Trophoblast cell (in vitro differentiated cells and primary cell): Measurements from ENCODE around the gene STRIP1.
A peak's percentile ranks its signal among the peaks of the same experiment; 100 is the strongest.

Experiments
- DNase-seq, 2 donors: peaks; one replicate each; pipeline ENCODE4 v3.0.0-alpha.2; 2016
- H2AFZ ChIP-seq: 2 replicates; pipeline ENCODE4 v1.6.1; 2013; ENCODE audit warnings: low read length, moderate library complexity, mild to moderate bottlenecking; ENCODE audit not compliant: insufficient read depth, poor library complexity
- H2AK5ac ChIP-seq: 2 replicates; pipeline ENCODE4 v1.6.1; 2013; ENCODE audit warnings: mild to moderate bottlenecking, low read length
- H2BK120ac ChIP-seq: 2 replicates; pipeline ENCODE4 v1.6.1; 2013; ENCODE audit warnings: low read length, mild to moderate bottlenecking, moderate library complexity; ENCODE audit not compliant: insufficient read depth, poor library complexity
- H2BK12ac ChIP-seq: 2 replicates; pipeline ENCODE4 v1.6.1; 2013; ENCODE audit warnings: mild to moderate bottlenecking, low read length, moderate library complexity
- H2BK5ac ChIP-seq: 2 replicates; pipeline ENCODE4 v1.6.1; 2013; ENCODE audit warnings: low read length, low read depth, moderate library complexity, mild to moderate bottlenecking; ENCODE audit not compliant: poor library complexity
- H3K14ac ChIP-seq: 2 replicates; pipeline ENCODE4 v1.6.1; 2013; ENCODE audit warnings: mild to moderate bottlenecking, low read length
- H3K18ac ChIP-seq: 2 replicates; pipeline ENCODE4 v1.6.1; 2013; ENCODE audit warnings: mild to moderate bottlenecking, low read length
- H3K23ac ChIP-seq: 2 replicates; pipeline ENCODE4 v1.6.1; 2013; ENCODE audit warnings: low read length
- H3K27ac ChIP-seq: 2 replicates; pipeline ENCODE4 v1.5.1; 2013; ENCODE audit warnings: low read depth, mild to moderate bottlenecking, inconsistent platforms, low read length, moderate library complexity
- H3K27me3 ChIP-seq: 2 replicates; pipeline ENCODE4 v1.6.1; 2013; ENCODE audit warnings: inconsistent platforms, mild to moderate bottlenecking, low read length, moderate library complexity; ENCODE audit not compliant: insufficient read depth
- H3K36me3 ChIP-seq, 2 experiments: 1 replicate in 1 of 2; 2 replicates in 1 of 2; pipeline ENCODE4 v1.6.1; 2013; ENCODE audit warnings: low read length in 2 of 2, mild to moderate bottlenecking in 2 of 2, moderate library complexity in 1 of 2; ENCODE audit not compliant: insufficient read depth in 2 of 2, control insufficient read depth in 1 of 2
- H3K4ac ChIP-seq: 2 replicates; pipeline ENCODE4 v1.6.1; 2013; ENCODE audit warnings: low read depth, mild to moderate bottlenecking, low read length, moderate library complexity
- H3K4me1 ChIP-seq, 2 experiments: 1 replicate in 1 of 2; 2 replicates in 1 of 2; pipeline ENCODE4 v1.6.1; 2013; ENCODE audit warnings: low read length in 2 of 2, mild to moderate bottlenecking in 2 of 2, moderate library complexity in 1 of 2; ENCODE audit not compliant: insufficient read depth in 2 of 2, control insufficient read depth in 1 of 2
- H3K4me2 ChIP-seq: 2 replicates; pipeline ENCODE4 v1.6.1; 2013; ENCODE audit warnings: inconsistent platforms, mild to moderate bottlenecking, low read length, moderate library complexity
- H3K4me3 ChIP-seq: 2 replicates; pipeline ENCODE4 v1.5.1; 2013; ENCODE audit warnings: mild to moderate bottlenecking, low read depth, low read length, inconsistent platforms
- H3K79me1 ChIP-seq: one replicate; pipeline ENCODE4 v1.6.1; 2013; ENCODE audit warnings: low read length
- H3K79me2 ChIP-seq: 2 replicates; pipeline ENCODE4 v1.6.1; 2013; ENCODE audit warnings: low read length, mild to moderate bottlenecking; ENCODE audit not compliant: control insufficient read depth, insufficient read depth, poor library complexity
- H3K9ac ChIP-seq: 2 replicates; pipeline ENCODE4 v1.6.1; 2013; ENCODE audit warnings: mild to moderate bottlenecking, low read length
- H3K9me3 ChIP-seq: 2 replicates; pipeline ENCODE4 v1.6.1; 2013; ENCODE audit warnings: low read depth, mild to moderate bottlenecking, control low read depth, inconsistent platforms, low read length; ENCODE audit not compliant: insufficient read depth
- H4K12ac ChIP-seq: 2 replicates; pipeline ENCODE4 v1.6.1; 2013; ENCODE audit warnings: low read depth, mild to moderate bottlenecking, low read length, moderate library complexity
- H4K8ac ChIP-seq: 2 replicates; pipeline ENCODE4 v1.6.1; 2013; ENCODE audit warnings: low read depth, mild to moderate bottlenecking, low read length, moderate library complexity
- H4K91ac ChIP-seq: one replicate; pipeline ENCODE4 v1.6.1; 2013; ENCODE audit warnings: low read depth, mild to moderate bottlenecking, low read length, moderate library complexity
- WGBS: extraction: QIAGEN DNeasy Blood & Tissue Kit; methylation state at CpG from one replicate; pipeline ENCODE4 v1.1.7; 2013; ENCODE audit warnings: missing lambda C conversion rate; ENCODE audit not compliant: insufficient read length, insufficient coverage; ENCODE audit errors: extremely low coverage; 5-methylcytosine and 5-hydroxymethylcytosine counted together

STRIP1 gene

GRCh38 chr1:110083866-110084226 is 49.4 kb downstream of the STRIP1 start:
- Histone ChIP-seq H3K79me1 (no peaks in the 10 kb centered on the region), H2AFZ (no peak overlapping the region), H3K4me3 (no peak overlapping the region), H4K12ac (no peak overlapping the region), H2BK5ac (no peak overlapping the region), H3K18ac (no peak overlapping the region), H3K14ac (no peak overlapping the region), H3K4me1 (peaks cover 6 to 13% of the 10 kb centered on the region in 2 experiments), H3K23ac (no peak overlapping the region), H3K9ac (no peak overlapping the region), H4K91ac (no peak overlapping the region), H2BK12ac (no peak overlapping the region), H2BK120ac (no peak overlapping the region), H3K9me3 (peaks cover 5% of the 10 kb centered on the region), H3K27me3 (peaks cover 48% of the 10 kb centered on the region), H3K4ac (no peak overlapping the region), H4K8ac (no peak overlapping the region), H2AK5ac (no peak overlapping the region), H3K4me2 (peak overlapping the region; percentile 16), H3K79me2 (no peaks in the 10 kb centered on the region), H3K27ac (no peak overlapping the region), H3K36me3 (no peaks in the 10 kb centered on the region)
- no peak for DNase-seq
- WGBS: no CpG with 5 or more reads among the region's 37 CpGs

GRCh38 chr1:110084227-110085078 is 50.0 kb downstream of the STRIP1 start:
- Histone ChIP-seq H2AFZ (no peak overlapping the region), H3K9me3 (peaks cover 5% of the 10 kb centered on the region), H3K4me3 (no peak overlapping the region), H3K14ac (no peak overlapping the region), H3K79me1 (peaks cover 2% of the 10 kb centered on the region), H2BK12ac (no peak overlapping the region), H4K12ac (no peak overlapping the region), H3K4me1 (peaks cover 12 to 19% of the 10 kb centered on the region in 2 experiments), H2BK120ac (no peak overlapping the region), H3K79me2 (no peaks in the 10 kb centered on the region), H3K4ac (no peak overlapping the region), H3K9ac (no peak overlapping the region), H4K91ac (no peak overlapping the region), H3K18ac (no peak overlapping the region), H3K36me3 (no peaks in the 10 kb centered on the region), H3K23ac (no peak overlapping the region), H3K27ac (no peak overlapping the region), H3K4me2 (peak overlapping the region; percentile 29), H2BK5ac (no peak overlapping the region), H2AK5ac (no peak overlapping the region), H4K8ac (no peak overlapping the region), H3K27me3 (peaks cover 48% of the 10 kb centered on the region)
- peak; percentile 24 to 59 for DNase-seq
- no CpG with 5 or more reads among the region's 72 CpGs for WGBS

GRCh38 chr1:110085671-110086070 is 51.2 kb downstream of the STRIP1 start:
- peaks cover 48% of the 10 kb centered on the region for H3K27me3 ChIP-seq
- peaks cover 5% of the 10 kb centered on the region for H3K9me3 ChIP-seq
- no peaks in the 10 kb centered on the region for H3K79me2 ChIP-seq
- no peak overlapping the region for H3K9ac ChIP-seq
- no peak overlapping the region for H2AK5ac ChIP-seq
- H3K4me1 ChIP-seq: peaks cover 21 to 28% of the 10 kb centered on the region in 2 experiments
- H2BK5ac ChIP-seq: no peak overlapping the region
- no peak overlapping the region for H4K12ac ChIP-seq
- H2AFZ ChIP-seq: no peak overlapping the region
- no peak overlapping the region for H2BK12ac ChIP-seq
- H3K36me3 ChIP-seq: no peaks in the 10 kb centered on the region
- H3K18ac ChIP-seq: no peak overlapping the region
- H4K91ac ChIP-seq: no peak overlapping the region
- no peak overlapping the region for H3K27ac ChIP-seq
- no peak overlapping the region for H3K4ac ChIP-seq
- H2BK120ac ChIP-seq: no peak overlapping the region
- no peak overlapping the region for H3K4me2 ChIP-seq
- no peak overlapping the region for H4K8ac ChIP-seq
- no peak for DNase-seq
- H3K4me3 ChIP-seq: no peak overlapping the region
- no CpG with 5 or more reads among the region's 5 CpGs for WGBS
- no peak overlapping the region for H3K14ac ChIP-seq
- no peak overlapping the region for H3K23ac ChIP-seq
- H3K79me1 ChIP-seq: peaks cover 2% of the 10 kb centered on the region

GRCh38 chr1:110086961-110087360 is 52.5 kb downstream of the STRIP1 start:
- no peak overlapping the region for H2BK120ac ChIP-seq
- H2AK5ac ChIP-seq: no peak overlapping the region
- H3K79me1 ChIP-seq: peaks cover 2% of the 10 kb centered on the region
- no peaks in the 10 kb centered on the region for H3K36me3 ChIP-seq
- no peak overlapping the region for H4K91ac ChIP-seq
- peaks cover 21 to 28% of the 10 kb centered on the region in 2 experiments for H3K4me1 ChIP-seq
- H3K23ac ChIP-seq: no peak overlapping the region
- no peak overlapping the region for H2BK5ac ChIP-seq
- no peak overlapping the region for H2BK12ac ChIP-seq
- H3K18ac ChIP-seq: no peak overlapping the region
- H2AFZ ChIP-seq: no peak overlapping the region
- H3K27me3 ChIP-seq: peaks cover 48% of the 10 kb centered on the region
- H3K14ac ChIP-seq: no peak overlapping the region
- H3K27ac ChIP-seq: no peak overlapping the region
- no peak overlapping the region for H3K4me2 ChIP-seq
- no peak overlapping the region for H3K4ac ChIP-seq
- no peak overlapping the region for H4K12ac ChIP-seq
- H3K9ac ChIP-seq: no peak overlapping the region
- no peak for DNase-seq
- H4K8ac ChIP-seq: no peak overlapping the region
- no peak overlapping the region for H3K4me3 ChIP-seq
- peaks cover 5% of the 10 kb centered on the region for H3K9me3 ChIP-seq
- no peaks in the 10 kb centered on the region for H3K79me2 ChIP-seq
- no CpG with 5 or more reads among the region's 4 CpGs for WGBS
